ELR (cell line): ENCODE results near the gene FPR1.

Experiments used
- DNase-seq: peaks from one replicate; pipeline ENCODE4 v3.0.0-alpha.2; 2015; ENCODE audit warnings: low read depth

FPR1 gene

DNA sequence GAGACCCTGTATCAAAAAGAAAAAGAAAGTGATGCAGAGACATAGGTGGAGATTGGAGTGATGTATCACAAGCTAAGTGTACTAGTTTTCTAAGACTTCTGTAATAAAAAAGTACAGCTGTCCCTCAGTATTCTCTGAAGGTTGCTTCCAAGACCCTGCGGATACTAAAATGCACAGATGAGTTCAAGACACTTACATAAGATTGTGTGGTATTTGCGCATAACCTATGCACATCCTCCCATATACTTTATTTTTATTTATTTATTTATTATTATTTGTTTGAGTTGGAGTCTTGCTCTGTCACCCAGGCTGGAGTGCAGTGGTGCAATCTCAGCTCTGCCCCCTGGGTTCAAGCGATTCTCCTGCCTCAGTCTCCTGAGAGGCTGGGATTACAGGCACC is 14.3 kb downstream of the FPR1 start:
- DNase-seq, result no peak

DNA sequence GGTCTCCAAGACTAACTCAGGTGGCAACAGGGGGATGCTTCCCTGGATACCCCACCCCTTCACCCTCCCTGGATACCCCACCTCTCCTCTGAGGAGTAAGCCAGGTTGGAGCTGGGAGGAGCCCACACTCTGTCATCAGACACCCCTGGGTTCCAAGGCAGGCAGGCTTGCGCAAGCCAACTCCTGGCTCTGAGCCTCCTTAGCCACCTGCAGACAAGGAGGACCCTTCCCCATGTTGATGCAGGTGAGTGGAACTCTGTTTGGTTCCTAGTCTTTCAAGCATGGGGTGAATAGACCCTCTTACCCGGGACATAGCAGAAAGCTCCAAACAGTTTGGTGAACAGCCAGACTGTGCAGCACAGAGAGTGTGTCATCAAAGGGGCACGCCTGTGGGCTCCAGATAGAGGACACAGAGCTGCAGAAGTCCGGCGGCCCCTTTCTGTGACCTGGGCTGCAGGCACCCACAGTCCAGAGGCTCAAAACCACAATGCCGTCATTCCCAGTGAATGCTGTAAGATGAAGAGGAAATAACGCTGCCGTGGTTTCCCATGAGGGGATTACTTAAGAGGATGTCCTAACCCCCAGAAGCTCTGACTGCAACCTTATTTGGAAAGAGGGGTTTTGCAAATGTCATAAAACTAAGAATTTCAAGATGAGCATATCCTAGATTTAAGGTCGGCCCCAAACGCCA is 15.8 kb downstream of the FPR1 start:
- DNase-seq, result peak; percentile 89

DNA sequence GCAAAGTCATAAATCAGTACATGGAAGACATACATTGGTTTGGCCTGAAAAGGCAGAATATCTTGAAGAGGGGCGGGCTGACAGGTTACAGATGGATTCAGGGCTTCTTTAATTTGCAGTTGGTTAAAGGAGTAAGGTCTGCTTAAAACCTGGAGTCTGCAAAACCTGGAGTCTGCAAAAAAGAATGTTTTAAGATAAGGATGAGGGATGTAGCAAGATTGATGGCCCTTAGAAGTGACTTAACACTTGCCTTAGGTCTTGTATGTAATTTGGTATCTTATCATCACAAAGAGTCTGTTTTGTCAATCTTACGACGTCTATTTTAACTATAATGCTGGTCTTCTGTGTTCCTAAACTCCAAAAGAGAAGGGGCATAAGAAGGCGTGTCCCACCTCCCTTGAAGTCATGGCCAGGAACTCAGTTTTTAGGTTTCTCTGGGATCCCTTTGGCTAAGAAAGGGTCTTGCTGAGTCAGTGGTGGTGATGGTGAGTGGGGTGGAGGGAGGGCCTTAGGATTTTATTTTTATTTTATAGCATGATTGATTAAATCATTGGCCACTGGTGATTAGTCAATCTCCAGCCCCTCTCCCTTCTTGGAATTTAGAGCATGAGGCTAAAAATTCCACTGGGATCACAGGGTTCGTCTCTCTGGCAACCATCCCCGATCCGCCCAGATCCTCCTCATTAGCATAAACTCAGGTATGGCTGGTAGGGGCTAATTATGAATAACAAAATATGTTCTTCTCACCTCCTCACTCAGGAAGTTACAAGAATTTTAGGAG is 17.7 kb downstream of the FPR1 start:
- no peak for DNase-seq

DNA sequence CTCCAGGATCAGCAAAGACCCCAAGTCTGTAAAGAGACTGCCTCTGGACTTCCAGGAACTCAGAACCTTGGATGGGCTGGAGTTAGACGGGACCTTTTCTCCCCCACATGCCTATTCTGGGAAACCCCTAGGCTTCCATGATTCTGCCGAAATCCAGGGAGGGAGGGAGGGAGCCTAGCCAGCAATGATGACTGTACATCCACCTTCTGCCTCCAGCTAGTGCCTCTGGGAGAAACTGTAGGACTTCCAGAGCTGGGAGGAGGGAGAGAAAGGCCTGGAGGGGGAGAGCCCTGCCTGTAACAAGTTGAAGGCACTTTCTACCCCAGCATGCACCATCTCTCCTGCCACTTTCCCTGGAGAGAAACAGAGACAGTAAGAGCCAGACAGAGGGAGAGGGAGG is 21.9 kb downstream of the FPR1 start:
- peak; percentile 30 for DNase-seq

DNA sequence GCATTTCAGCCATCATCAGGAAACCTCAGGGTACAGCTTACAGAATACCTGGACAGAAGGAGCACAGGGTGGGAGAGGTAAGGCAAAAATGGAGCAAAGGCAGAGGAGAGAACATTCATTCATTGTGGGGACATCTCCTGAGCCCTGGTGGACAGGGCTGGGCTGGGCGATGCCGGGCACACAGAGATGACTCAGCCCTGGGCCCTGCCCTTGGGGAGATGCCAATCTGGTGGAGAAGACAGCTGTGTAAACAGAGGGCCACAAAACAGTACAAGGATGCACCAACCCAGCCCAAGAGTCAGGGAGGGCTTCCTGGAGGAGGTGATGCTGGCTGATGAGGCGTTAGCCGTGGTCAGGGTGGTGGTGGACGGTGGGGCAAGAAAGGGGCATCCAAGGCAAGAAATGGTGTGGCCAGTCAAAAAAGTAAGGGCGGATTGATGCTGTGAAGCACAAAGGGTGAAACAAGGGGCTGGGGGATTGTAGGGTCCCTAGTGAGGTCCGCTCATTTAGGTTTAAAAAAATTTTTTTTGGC is 24.3 kb downstream of the FPR1 start:
- peak; percentile 57 for DNase-seq

DNA sequence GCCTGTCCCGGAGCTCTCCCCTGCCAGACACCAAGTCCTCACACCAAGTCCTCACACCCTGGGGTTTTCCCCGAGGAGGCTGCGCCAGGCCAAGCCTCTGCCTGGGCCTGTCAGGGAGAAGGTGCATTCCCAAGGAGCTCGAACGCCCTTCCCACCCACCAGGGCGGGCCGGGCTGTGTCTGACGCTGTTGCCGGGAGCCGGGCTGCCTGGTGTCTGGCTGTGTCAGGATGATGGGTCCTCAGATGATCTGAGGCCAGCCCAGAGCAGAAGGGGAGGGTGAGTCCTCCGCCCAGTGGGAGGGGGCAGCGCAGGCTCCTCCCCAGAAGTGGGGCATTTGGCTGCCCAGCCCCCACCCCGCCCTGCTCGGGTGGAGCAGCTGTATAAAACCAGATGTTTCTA is 25.6 kb downstream of the FPR1 start:
- DNase-seq, result peak; percentile 70

DNA sequence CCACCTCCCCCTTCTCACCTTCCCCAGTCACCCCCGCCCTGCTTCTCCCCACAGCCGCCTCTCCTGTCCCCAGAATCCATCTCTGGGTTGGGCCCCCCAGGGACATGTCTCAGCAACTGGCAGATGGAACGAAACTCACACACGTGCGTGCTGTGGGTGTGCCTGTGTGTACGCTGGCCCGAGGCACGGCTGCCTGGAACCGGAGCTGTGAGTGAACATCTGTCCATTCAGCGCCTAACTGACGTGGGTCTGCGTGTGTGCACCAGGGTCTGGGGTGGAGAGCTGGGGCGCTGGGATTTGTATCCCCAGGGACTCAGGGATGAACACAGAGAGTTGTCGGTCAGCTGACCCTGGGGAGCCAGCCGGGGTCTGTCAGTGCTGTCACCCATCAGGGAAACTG is 27.1 kb downstream of the FPR1 start:
- no peak for DNase-seq

DNA sequence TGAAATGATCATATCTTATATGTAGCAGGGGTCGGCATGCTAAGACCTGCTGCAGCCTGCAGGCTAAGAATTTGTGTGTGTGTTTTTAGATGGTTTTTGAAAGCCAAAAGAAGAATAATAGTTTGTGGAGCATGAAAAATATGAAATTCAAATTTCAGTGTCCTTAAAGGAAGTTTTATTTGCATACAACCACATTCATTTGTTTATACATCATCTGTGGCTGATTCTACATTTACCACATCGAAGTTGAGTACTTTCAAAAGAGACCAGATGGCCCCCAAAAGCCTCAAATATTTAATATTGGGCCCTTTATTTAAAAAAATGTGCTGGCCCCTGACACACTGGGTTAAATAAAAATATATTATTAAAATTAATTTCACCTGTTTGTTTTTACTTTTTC is 29.2 kb downstream of the FPR1 start:
- no peak for DNase-seq

DNA sequence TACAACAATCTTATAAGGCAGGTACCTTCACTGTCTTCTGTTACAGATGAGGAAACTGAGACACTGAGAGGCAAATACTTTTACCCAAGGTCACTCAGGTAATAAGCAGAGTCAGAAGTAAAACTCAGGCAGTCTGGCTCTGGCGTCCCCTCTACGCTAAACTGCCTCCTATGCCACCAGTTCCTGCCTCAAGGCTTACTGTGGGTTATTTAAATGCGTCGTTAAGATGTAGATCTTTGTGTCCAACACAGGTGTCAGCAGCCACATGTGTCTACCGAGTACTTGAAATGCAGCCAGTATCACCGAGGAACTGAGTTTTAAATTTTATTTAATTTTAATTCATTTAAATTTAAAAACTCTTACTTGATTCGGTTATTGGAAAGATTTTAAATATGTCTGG is 29.8 kb downstream of the FPR1 start:
- DNase-seq, result no peak

DNA sequence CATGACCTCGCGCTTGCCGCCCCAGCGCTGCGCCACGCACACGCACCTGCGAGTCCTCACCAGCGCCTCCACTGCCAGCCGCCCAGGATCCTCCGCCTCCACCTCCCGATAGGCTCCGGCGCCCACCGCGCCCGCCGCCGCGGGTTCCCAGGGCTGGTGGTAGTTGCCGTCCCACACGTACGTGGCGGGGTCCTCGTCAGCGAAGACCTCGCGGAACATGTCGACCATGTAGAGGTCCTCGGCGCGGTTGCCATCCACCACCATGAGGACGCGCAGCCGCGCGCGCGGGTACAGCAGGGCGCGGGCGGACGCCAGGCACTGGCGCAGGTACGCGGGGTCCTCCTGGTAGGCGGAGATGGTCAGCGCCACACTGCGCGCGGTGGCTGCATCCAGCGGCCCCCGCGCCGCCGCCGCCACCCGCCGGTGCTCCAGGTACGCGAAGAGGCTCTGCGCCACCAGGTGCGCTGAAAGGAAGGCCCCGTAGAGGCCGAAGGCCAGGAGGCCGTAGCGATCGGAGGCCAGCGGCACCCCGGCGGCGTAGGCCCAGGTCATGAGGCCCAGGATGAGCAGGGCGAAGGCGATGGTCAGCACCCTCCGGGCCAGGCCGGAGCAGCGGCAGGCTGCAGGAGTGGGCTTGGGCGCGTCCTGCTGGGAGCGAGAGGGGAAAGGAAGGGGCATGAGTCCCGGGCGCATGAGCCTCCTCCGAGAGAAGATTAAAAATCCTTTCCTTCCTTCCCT is 32.3 kb downstream of the FPR1 start:
- no peak for DNase-seq

DNA sequence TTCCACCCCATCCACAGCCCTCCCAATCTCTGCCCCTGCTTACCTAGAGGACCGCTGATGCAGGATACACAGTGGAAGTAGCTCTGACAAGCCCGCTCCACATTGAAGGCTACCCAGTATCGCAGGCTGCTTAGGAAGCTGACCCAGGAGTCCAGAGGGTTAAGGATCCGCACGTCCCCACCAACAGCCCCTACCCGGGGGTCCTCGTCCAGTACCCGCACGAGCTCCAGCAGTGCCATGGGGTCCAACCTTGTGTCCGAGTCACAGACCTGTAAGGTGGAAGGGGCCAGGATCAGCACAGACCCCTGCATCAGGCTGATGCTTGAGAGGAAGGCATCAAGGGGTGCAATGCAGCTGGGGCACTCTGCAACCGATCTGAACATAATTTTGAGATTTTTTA is 34.8 kb downstream of the FPR1 start:
- DNase-seq, result no peak

DNA sequence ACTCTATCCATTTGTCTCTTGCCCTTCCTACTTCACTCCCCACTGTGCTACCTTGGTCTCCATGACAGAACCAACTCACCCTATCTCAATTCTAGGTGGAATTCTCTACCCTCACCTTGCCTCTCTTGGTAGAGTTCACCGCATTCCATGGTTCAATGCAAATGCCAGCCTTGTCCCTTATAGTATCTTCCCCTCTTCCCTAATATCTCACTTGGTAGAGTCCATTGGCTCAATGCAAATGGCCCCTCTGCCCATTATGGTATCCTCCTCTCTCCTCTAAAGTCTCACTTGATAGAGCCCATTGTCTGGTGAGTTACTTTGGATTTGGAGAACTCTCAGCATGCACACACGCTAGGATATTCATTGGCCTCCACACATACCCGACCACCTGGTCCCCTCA is 35.8 kb downstream of the FPR1 start:
- no peak for DNase-seq

DNA sequence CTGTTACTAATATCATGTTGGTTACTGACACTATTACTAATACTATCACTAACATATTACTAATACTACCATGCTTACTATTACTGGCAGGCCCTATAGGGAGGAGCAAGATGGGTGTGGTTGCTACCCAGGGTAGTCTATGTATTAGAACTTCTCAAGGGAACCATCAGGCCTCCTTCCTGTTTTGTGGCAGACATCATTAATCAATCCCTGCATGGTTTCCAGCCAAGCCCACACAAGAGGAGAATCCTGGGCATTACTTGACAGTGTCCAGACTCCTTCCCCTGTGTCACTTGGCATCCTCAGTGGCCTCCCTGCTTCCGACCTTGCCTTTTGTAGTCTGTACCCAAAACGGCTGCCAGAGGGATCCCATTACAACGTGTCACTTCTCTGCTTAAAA is 36.8 kb downstream of the FPR1 start:
- no peak for DNase-seq

DNA sequence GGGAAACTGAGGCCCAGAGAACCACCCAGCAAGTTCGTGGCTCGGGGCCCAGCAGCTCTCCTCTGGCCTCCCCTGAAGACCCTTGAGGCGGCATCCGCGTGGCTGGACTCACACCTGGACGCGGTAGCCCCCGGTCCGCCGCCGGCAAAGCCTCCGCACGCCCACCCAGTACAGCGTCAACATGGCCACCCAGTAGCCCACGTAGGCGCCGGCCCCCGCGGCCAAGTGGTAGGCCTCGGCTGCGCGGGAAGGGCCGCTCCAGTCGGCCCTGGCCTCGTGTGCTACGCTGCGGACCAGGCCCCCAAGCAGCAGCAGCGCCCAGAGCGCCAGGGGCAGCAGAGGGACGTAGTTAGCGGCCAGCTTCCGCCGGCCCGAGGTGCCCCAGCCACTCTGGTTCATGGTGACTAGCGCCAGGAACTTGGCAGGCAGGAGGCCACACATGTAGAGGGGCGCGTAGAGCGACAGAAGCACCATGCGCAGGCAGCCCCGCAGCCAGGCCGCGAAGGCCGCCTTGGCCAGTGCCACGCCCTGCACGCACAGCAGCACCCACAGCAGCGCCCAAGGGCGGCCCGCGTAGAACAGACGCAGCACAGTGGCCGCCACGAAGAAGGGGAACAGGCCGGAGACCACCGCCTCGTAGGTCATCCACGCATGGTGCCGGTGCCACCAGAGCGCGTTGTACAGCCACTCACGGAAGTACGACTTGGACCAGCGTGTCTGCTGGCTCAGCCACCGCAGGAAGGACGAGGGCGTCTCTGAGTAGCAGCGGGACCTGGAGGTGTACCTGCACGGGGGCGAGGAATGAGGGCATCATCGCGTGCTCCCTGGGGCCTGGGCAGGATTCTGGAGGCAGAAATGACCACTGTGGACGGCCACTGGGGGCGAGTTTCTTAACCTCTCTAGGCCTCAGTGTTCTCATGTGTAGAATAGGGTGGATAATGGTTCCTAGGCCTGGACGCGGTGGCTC is 38.1 kb downstream of the FPR1 start:
- no peak for DNase-seq

DNA sequence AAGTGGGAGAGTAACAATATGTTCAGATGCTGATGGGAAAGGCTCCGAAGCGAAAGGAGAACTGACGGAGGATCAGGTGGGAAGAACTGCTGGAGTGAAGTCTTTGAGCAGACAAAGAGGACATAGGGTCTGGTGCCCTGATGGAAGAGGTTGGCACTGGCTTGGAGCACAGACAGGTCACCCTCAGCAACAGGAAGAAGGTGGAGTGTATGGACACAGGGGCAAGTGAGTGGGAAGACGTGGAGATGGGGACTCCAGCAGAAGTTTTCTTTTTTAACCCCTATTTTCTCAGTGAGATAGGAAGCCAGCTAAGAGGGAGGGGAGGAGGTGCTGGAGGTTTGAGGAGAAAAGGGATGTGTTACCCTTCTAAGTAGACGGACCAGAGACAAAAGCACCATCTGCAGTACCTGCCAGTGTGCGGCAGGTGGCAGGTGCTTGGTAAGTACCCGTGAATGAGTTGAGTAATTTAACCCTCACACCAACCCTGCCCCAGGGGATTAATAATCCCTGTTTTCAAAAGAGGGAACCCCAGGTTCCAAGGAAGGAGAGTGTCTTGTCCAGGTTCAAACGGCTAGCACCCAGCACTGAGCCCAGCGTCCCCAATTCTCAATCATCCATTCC is 39.1 kb downstream of the FPR1 start:
- DNase-seq, result peak; percentile 75

DNA sequence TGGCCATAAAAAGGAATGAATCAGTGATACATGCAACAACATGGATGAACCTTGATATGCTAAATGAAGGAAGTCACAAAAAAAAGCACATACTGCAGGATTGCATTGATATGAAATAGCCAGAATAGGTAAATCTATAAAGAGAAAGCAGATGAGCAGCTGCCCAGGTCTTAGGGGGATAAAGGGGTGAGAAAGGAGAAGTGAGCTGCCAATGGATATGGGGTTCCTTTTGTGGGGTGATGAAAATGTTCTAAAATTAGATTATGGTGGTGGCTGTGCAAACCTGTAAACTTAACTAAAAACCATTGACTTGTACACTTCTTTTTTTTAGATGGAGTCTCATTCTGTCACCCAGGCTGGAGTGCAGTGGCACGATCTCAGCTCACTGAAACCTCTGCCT is 40.0 kb downstream of the FPR1 start:
- no peak for DNase-seq

DNA sequence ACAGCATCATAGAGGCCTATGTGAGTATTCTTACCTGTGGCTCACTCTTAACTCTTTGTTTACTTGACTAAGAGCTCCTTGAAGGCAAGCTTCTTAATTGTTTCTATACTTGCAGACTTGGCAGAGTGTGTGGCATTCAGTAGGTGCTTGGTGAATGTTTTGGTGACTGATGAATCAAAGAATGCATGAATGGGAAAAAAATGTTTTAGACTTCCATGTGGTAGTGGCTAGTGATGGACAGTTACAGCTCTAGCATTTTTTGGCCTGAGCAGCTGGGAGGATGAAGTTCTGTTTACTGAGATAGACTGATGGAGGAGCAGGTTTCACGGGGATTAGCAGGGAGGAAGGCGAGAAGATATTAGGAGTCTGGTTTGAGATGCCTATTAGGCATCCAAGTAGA is 41.5 kb downstream of the FPR1 start:
- DNase-seq, result no peak

DNA sequence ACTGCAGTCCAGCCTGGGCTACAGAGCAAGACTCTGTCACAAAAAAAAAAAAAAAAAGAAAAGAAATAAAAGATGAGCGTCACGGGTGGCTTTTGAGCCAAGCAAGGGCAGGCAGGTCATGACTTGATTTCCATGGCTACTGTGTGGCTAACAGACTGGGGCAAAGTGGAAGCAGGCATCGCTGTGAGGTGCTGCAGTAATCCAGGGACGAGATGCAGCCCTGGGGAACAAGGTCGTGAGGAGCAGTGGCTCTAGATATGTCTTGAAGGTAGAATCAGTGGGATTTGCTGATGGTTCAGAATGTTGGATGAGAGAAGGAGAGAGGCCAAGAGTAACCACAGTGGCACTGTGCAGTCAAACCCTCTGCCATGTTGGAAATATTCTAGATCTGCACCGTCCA is 42.1 kb downstream of the FPR1 start:
- no peak for DNase-seq

DNA sequence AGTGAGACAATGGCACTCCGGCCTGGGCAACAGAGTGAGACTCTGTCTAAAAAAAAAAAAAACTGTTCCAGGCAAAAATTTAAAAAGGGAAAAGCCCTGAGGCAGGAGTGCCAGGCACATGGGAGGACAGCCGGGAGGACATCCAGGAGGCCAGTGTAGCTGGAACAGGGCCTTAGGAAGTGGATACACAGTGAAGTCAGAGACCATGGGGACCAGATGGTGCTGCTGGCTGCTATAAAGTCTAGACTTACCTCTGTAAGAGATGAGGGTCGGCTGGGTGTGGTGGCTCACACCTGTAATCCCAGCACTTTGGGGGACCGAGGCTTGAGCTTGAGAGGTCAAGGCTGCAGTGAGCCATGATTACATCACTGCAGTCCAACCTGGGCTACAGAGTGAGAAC is 42.9 kb downstream of the FPR1 start:
- no peak for DNase-seq

DNA sequence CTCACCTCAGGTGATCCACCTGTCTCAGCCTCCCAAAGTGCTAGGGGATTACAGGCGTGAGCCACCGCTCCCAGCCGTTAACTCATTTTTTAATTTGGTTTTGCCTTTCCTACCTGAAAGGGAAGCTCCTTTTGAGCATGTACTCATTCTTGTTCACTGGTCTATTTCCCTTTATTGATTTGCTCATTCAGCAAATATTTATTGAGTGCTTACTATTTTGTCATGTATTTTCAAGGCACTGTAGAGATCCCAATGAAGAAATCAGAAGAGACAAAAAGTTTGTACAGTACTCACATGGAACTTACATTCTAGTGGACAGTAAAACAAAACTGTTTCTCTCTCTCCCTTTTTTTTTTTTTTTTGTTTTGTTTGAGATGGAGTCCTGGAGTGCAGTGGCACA is 44.8 kb downstream of the FPR1 start:
- DNase-seq, result no peak

DNA sequence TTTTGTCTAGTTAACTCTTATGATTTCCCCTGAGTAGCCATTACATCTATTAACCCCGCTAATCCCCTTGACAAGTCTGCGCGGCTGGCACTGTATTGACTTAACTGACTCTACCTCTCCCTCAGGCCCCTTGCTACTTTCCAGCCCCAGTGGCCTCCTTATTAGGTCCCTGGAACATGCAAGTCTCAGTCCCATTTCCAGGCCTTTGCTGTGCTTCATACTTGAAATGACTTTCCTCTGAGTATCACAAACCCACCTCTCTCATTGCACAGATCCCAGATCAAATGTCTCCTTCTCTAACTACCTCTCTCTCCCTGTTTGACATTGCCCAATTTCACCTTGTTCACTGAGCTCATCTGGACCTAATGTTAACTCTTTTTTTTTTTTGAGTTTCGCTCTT is 45.4 kb downstream of the FPR1 start:
- DNase-seq, result no peak
